GM13977 (cell line): Measurements from ENCODE around the gene HLF.

Experiments used
- DNase-seq: peaks from one replicate; pipeline ENCODE4 v3.0.0; 2012; ENCODE audit warnings: low spot score
- in situ Hi-C: fragments of 300-500 bp; cut with MboI; formaldehyde crosslinking; loops from one replicate; pipeline ENCODE4 v1.12.0; 2022; ENCODE audit warnings: low sequenced_read_pairs, low pct_unique_long_range_greater_than_20kb, mixed read lengths, inconsistent platforms; ENCODE audit not compliant: unreplicated experiment
- TF ChIP-seq, protein P1 (sequence below): IDR thresholded peaks from 2 replicates; pipeline ENCODE4 v1.5.1; 2012; ENCODE audit warnings: mild to moderate bottlenecking, control low read depth; ENCODE audit not compliant: insufficient read depth; ENCODE audit errors: extremely low read depth, missing control alignments

Gene HLF

DNA sequence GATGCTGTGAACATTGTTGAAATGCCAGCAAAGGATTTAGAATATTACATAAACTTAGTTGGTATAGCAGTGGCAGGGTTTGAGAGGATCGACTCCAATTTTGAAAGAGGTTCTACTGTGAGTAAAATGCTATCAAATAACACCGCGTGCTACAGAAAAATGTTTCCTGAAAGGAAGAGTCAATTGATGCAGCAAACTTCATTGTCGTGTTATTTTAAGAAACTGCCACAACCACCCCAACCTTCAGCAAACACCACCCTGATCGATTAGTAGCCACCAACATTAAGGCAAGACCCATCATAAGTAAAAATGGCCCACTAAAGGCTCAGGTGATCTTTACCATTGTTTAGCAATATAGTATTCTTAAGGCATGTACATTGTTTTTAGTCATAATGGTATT, 27.3 kb downstream of the HLF start:
- in situ Hi-C loops = no loop called here
- DNase-seq = no peak
- TF ChIP-seq, protein P1, sequence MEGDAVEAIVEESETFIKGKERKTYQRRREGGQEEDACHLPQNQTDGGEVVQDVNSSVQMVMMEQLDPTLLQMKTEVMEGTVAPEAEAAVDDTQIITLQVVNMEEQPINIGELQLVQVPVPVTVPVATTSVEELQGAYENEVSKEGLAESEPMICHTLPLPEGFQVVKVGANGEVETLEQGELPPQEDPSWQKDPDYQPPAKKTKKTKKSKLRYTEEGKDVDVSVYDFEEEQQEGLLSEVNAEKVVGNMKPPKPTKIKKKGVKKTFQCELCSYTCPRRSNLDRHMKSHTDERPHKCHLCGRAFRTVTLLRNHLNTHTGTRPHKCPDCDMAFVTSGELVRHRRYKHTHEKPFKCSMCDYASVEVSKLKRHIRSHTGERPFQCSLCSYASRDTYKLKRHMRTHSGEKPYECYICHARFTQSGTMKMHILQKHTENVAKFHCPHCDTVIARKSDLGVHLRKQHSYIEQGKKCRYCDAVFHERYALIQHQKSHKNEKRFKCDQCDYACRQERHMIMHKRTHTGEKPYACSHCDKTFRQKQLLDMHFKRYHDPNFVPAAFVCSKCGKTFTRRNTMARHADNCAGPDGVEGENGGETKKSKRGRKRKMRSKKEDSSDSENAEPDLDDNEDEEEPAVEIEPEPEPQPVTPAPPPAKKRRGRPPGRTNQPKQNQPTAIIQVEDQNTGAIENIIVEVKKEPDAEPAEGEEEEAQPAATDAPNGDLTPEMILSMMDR = no peak

DNA sequence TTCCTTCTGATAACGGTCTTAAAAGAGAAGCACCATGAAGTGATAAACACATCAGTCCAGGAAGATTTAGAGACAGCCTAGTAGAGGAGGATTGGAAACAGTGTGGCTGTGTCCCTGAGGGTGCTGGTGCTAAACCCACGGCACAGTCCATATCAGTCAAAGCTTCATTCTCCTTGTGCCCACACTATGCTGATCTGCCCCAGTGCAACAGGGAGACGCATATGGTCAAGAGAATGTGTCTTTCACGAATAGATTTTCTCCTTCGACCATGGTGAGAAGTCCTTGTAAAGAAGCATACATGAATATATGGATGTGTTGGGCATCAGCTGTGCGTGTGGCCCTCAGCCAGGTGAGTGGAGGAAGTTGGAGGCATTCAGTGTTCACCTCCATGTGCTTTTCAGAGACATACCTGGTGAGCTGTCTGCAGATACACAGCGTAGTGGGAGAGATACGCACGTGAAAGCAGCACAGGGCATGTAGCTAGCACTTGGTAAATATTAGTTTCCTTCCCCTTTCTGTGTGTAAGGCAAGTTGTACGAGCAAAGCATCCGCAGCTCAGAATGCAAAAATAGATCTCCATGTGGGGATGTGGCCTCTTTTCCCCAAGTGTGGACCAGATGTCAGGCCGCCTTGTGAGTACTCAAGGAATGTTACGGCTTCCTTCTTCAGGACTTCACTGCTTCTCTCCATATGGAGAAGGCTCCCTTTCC, 29.4 kb downstream of the HLF start:
- no peak for DNase-seq
- in situ Hi-C loops = no loop called here
- TF ChIP-seq, protein P1 = no peak

DNA sequence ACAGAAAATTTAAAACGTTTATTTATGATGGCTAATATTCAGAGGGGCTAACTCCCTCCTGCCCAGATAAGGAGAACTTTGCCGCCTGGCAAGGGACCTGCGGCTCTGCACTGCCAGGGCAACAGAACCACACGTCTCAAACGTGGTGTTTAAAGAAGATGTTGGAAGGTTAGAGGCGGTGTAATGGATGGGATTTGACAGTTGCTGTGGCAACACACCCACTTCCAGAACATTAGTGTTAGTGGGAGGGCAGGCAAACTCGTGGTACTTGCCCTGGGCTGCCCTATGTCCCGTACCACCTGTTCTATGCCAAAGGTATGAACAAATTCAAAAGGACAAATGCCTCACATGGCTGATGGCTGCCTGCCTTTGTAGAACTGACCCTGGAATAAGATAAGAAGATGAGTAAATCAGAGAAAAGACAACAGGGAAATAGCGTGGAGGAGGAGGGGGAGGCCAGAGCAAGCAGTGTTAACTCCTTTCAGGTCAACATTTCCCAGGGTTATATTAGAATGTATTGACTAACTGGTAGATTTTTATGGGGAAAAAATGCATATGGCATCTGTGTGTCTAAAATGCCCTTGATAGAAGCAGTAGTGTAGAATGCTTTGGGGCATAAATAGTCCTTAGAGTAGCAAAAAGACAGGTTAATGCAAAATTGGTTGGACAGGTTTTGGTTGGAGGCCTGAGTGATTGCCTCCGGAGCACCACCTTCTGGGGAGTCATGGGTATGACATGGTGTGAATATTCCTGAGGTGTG, 30.8 kb downstream of the HLF start:
- in situ Hi-C loops = no loop called here
- peak; percentile 64 for DNase-seq
- TF ChIP-seq, protein P1 = peak; percentile 83

DNA sequence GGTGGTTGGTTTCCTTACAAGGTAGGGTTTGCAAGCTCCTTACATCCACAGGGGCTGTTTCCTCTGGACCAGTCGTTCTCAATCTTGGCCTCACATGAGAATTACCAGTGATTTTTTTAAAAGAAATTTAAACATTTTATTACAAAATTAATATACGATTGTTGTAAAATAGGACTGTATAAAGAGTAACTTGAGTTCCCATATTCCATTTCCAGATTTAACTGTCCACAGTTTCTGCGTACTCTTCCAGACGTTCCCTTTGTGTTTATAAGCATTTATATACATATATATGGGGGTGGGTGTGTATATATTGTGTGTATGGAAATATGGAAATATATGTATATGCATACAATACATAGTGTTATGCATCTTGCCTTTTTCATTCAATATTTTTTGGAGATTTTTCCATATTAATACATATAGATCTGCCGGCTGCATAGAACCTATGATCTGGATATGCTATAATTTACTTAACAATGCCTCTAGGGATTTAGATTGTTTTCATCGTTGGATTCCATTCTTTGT, 31.5 kb downstream of the HLF start:
- in situ Hi-C loops = no loop called here
- no peak for DNase-seq
- TF ChIP-seq, protein P1 = no peak

DNA sequence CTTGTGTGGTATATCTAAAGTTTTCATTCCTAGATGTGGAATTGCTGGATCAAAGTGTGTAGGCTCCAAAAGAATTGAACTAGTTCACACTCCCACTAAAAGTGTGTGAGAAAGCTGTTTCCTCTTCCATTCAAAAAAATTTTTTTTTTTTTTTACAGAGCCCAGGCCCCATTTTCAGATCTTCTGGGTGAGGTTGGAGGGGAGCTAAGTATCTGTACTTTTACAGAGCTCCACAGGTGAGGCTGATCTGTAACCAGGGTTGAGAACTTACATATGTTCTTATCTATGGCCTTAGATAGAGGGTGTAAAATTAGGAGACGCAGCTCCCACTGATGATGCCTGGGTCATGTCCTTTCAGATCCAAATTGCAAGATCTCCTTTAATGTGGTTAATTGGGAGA, 31.9 kb downstream of the HLF start:
- TF ChIP-seq, protein P1 = no peak
- no peak for DNase-seq
- in situ Hi-C loops = no loop called here

DNA sequence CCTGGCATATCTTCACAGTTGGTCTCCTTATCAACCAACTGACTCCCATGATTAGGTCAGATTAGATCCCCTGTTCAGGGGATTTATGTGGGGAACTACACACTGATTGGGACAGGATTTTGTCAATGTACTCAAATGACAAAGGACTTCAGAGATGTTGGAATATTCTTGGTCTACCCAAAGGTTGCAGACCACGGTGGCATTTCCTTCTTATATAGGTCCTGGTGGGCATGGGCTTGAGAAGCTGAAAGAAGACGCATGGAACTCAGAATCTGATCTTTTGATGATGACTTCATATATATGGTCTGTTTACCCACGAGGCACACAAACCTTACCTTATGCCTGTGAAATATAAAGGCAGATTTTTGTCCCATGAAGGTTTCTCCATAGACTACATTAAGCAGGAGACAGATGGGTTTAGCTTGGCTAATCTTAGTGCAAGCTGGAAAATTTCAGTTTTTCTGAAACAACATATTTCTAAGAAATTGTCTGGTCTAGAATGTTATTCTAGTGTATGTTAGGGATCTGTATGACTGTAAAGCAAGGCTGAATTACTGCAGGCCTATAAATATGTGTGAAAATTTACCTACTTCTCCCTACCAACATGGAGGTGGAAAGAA, 33.5 kb downstream of the HLF start:
- in situ Hi-C loops = no loop called here
- TF ChIP-seq, protein P1 = no peak
- no peak for DNase-seq
